Kidney epithelial cell (primary cell): ENCODE measurements around the gene MAPK10. TPM values are rescaled to one million over a fixed set of nuclear protein-coding genes. Genes with fewer than 3 reads are reported as not detected.

Experiments used
- DNase-seq: peaks from one replicate; pipeline ENCODE4 v3.0.0-alpha.2; 2010; ENCODE audit warnings: low read depth
- H3K27me3 ChIP-seq: 2 replicates; pipeline ENCODE4 v1.6.0; 2011; ENCODE audit warnings: low read length; ENCODE audit not compliant: control insufficient read depth, insufficient read depth
- H3K36me3 ChIP-seq: 2 replicates; pipeline ENCODE4 v1.5.1; 2011; ENCODE audit warnings: low read length; ENCODE audit not compliant: control insufficient read depth, insufficient read depth
- H3K4me3 ChIP-seq: 2 replicates; pipeline ENCODE4 v1.5.1; 2011; ENCODE audit warnings: low read depth, mild to moderate bottlenecking, control low read depth, low read length
- CTCF ChIP-seq: IDR thresholded peaks from 2 replicates; pipeline ENCODE4 v1.5.1; 2011; ENCODE audit warnings: mild to moderate bottlenecking, moderate library complexity, low read length, control low read depth, inconsistent platforms; ENCODE audit not compliant: insufficient read depth, poor library complexity, severe bottlenecking
- total RNA-seq: library from RNA; depleted of rRNA; stranded (reverse); fragments of >200 nt; gene quantifications from 2 replicates; pipeline ENCODE4 v1.2.3, GENCODE V29; 2015

The MAPK10 gene
- total RNA-seq, 1 donor from 2014 or later = 2.7 TPM

GRCh38 chr4:86006057-86006456 lies 353.8 kb downstream of the MAPK10 start:
- DNase-seq = no peak
- TF ChIP-seq CTCF = no peak
- Histone ChIP-seq H3K4me3 (no peak overlapping the region), H3K27me3 (no peaks in the 10 kb centered on the region), H3K36me3 (no peaks in the 10 kb centered on the region)

GRCh38 chr4:86004030-86004429 lies 355.8 kb downstream of the MAPK10 start:
- no peak for DNase-seq
- H3K27me3 ChIP-seq = no peaks in the 10 kb centered on the region
- no peak overlapping the region for H3K4me3 ChIP-seq
- H3K36me3 ChIP-seq = no peaks in the 10 kb centered on the region
- no peak for TF ChIP-seq CTCF

GRCh38 chr4:86001591-86001990 lies 358.3 kb downstream of the MAPK10 start:
- H3K27me3 ChIP-seq = no peaks in the 10 kb centered on the region

GRCh38 chr4:85995361-85995760 lies 364.5 kb downstream of the MAPK10 start:
- H3K4me3 ChIP-seq = no peak overlapping the region
- no peaks in the 10 kb centered on the region for H3K36me3 ChIP-seq
- no peak for DNase-seq
- TF ChIP-seq CTCF = no peak
- H3K27me3 ChIP-seq = no peaks in the 10 kb centered on the region

More at GRCh38 chr4:86001591-86001990, 358.3 kb downstream of the MAPK10 start:
- TF ChIP-seq CTCF = no peak
- no peak for DNase-seq
- Histone ChIP-seq H3K36me3 (no peaks in the 10 kb centered on the region), H3K4me3 (no peak overlapping the region)

GRCh38 chr4:85994576-85994975 lies 365.3 kb downstream of the MAPK10 start:
- H3K27me3 ChIP-seq = no peaks in the 10 kb centered on the region
- no peak for TF ChIP-seq CTCF
- no peaks in the 10 kb centered on the region for H3K36me3 ChIP-seq
- no peak for DNase-seq
- no peak overlapping the region for H3K4me3 ChIP-seq

- H3K36me3 ChIP-seq = no peaks in the 10 kb centered on the region
- no peak for DNase-seq
- TF ChIP-seq CTCF = no peak
- H3K4me3 ChIP-seq = no peak overlapping the region
- no peaks in the 10 kb centered on the region for H3K27me3 ChIP-seq
These were observed 366.2 kb downstream of the MAPK10 start for GRCh38 chr4:85993641-85994040.
